OCI-LY7 (cell line): ENCODE results near the gene DLG3. TPM values are rescaled to one million over a fixed set of nuclear protein-coding genes. Genes with fewer than 3 reads are reported as not detected.

Experiments used
- BruUV-seq: library from RNA; stranded (reverse); fragments of 400-500 nt; replicated peaks from 2 replicates; lab custom pipeline; 2021; lab: Mats Ljungman, UMichigan
- CTCF ChIA-PET: fragments of 300-600 bp; sonication (Branson Sonifier 250); formaldehyde crosslinking; loops from one replicate; lab custom pipeline; 2022; ENCODE audit warnings: antibody characterized with exemption; ENCODE audit not compliant: unreplicated experiment; lab: Charles Lee
- POLR2A ChIA-PET: fragments of 300-600 bp; sonication (Branson Sonifier 250); formaldehyde crosslinking; loops from one replicate; lab custom pipeline; 2022; ENCODE audit warnings: antibody characterized with exemption; lab: Charles Lee
- DNase-seq: peaks from one replicate; pipeline ENCODE4 v3.0.0-alpha.2; 2015; ENCODE audit warnings: low spot score
- H2AFZ ChIP-seq: fragments of 200-600 bp; sonication (generic), shearing (Covaris generic); 2 replicates; pipeline ENCODE4 v1.6.1; 2014; ENCODE audit warnings: mild to moderate bottlenecking, antibody characterized with exemption, low read length, moderate library complexity
- H3K27ac ChIP-seq: fragments of 200-600 bp; sonication (generic); 2 replicates; pipeline ENCODE4 v1.5.1; 2014; ENCODE audit warnings: mixed run types, low read depth, mild to moderate bottlenecking, moderate library complexity, low read length, inconsistent platforms; ENCODE audit not compliant: poor library complexity, severe bottlenecking
- H3K36me3 ChIP-seq: fragments of 200-600 bp; sonication (generic); 2 replicates; pipeline ENCODE4 v1.6.1; 2014; ENCODE audit warnings: mild to moderate bottlenecking, antibody characterized with exemption, low read length, moderate library complexity, mixed read lengths; ENCODE audit not compliant: insufficient read depth
- H3K4me1 ChIP-seq: fragments of 200-600 bp; sonication (generic); 2 replicates; pipeline ENCODE4 v1.5.1; 2014; ENCODE audit warnings: mild to moderate bottlenecking, low read length; ENCODE audit not compliant: insufficient read depth, poor library complexity, severe bottlenecking
- H3K4me2 ChIP-seq: fragments of 200-600 bp; sonication (generic); 2 replicates; pipeline ENCODE4 v1.6.1; 2014; ENCODE audit warnings: mild to moderate bottlenecking, low read length
- H3K4me3 ChIP-seq: fragments of 200-600 bp; sonication (generic); 2 replicates; pipeline ENCODE4 v1.5.1; 2014; ENCODE audit warnings: mild to moderate bottlenecking, low read depth, low read length; ENCODE audit not compliant: poor library complexity, severe bottlenecking
- H3K79me2 ChIP-seq: fragments of 200-600 bp; sonication (generic); 2 replicates; pipeline ENCODE4 v1.6.1; 2016; ENCODE audit warnings: low read depth, mild to moderate bottlenecking, low read length, moderate library complexity, mixed read lengths; ENCODE audit not compliant: insufficient read depth
- H3K9me2 ChIP-seq: fragments of 200-600 bp; sonication (generic); 2 replicates; pipeline ENCODE4 v1.6.1; 2016; ENCODE audit warnings: mild to moderate bottlenecking, low read length, mixed read lengths; ENCODE audit not compliant: insufficient read depth
- H3K9me3 ChIP-seq: fragments of 200-600 bp; sonication (generic); 2 replicates; pipeline ENCODE4 v1.6.1; 2014; ENCODE audit warnings: mild to moderate bottlenecking, mixed run types, low read length, mixed read lengths
- H4K20me1 ChIP-seq: fragments of 200-600 bp; sonication (generic); 2 replicates; pipeline ENCODE4 v1.6.1; 2014; ENCODE audit warnings: mild to moderate bottlenecking, antibody characterized with exemption, low read length, moderate library complexity, mixed read lengths; ENCODE audit not compliant: insufficient read depth
- CTCF ChIP-seq: fragments of 200-600 bp; sonication (generic); conservative IDR thresholded peaks from 2 replicates; pipeline ENCODE4 v1.5.1; 2014; ENCODE audit warnings: mild to moderate bottlenecking, antibody characterized with exemption, low read length, moderate library complexity, mixed read lengths
- EZH2phosphoT487 ChIP-seq: fragments of 200-600 bp; sonication (generic); IDR thresholded peaks from 2 replicates; pipeline ENCODE4 v1.6.1; 2018; ENCODE audit warnings: low read depth, borderline replicate concordance, mild to moderate bottlenecking, mixed run types, antibody characterized with exemption, low read length, moderate library complexity, mixed read lengths
- intact Hi-C: fragments of 100-400 bp; cut with micrococcal nuclease; formaldehyde crosslinking; loops from one replicate; pipeline ENCODE4 v1.10.0; 2022; ENCODE audit not compliant: unreplicated experiment
- total RNA-seq, 2 experiments: library from RNA; depleted of rRNA in 1 of 2; stranded (reverse); fragments of >200 nt in 1 of 2; shearing (Covaris generic) in 1 of 2; gene quantifications; 2 replicates each; pipeline ENCODE4 v1.2.3, GENCODE V29; 2014 to 2022

DLG3 gene
- total RNA-seq, 2 experiments from 2014 or later, result 0.06 TPM; not detected in 1

DNA sequence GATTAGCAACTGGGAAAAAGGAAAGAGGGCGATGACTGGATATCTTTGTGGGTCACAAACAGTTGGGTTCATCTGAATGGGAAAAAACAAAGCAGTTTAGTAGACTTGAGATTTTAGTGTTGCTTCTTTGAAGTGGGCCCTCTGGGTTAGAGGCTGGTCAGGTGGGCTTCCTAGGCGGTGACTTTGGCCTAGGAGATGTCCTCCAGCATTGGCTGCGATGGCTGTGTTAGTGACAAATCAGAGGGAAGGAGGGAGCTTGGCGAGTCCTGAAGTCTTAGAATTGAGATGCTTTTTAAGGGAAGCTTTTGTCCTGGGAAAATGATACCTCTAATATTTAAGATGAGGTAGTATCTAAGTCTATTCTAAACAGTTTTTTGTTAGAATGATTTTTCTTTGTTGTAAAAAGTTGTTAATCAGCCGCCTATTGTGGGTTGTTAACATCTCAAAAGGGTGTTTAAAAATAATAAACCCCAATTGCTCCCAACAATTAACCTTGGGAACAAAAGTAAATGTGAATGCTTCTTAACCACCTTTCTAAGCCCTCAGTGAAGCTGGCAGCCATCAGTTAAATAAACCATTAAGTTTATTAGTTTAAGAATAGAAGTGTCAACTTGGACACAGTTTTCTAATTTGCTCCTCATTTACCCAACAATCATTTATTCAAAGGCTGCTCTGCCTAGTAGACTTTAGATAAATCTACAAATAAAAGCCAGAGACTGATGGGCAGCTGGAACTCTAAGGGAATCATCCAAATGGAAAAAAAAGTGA is 31.7 kb downstream of the DLG3 start:
- no peaks in the 10 kb centered on the region for H4K20me1 ChIP-seq
- H3K9me3 ChIP-seq, result no peaks in the 10 kb centered on the region
- no peaks in the 10 kb centered on the region for H3K79me2 ChIP-seq
- H3K36me3 ChIP-seq, result no peaks in the 10 kb centered on the region
- no peak overlapping the region for H3K4me2 ChIP-seq
- ChIA-PET POLR2A (no interaction called here), CTCF (no interaction called here)
- no peak for TF ChIP-seq CTCF
- no peak for TF ChIP-seq EZH2phosphoT487
- no peak overlapping the region for H3K27ac ChIP-seq
- H3K4me3 ChIP-seq, result no peak overlapping the region
- H3K9me2 ChIP-seq, result no peaks in the 10 kb centered on the region
- no peak for DNase-seq
- intact Hi-C loops, result no loop called here
- H3K4me1 ChIP-seq, result no peaks in the 10 kb centered on the region
- no peak overlapping the region for H2AFZ ChIP-seq
- no TSS peak for BruUV-seq

DNA sequence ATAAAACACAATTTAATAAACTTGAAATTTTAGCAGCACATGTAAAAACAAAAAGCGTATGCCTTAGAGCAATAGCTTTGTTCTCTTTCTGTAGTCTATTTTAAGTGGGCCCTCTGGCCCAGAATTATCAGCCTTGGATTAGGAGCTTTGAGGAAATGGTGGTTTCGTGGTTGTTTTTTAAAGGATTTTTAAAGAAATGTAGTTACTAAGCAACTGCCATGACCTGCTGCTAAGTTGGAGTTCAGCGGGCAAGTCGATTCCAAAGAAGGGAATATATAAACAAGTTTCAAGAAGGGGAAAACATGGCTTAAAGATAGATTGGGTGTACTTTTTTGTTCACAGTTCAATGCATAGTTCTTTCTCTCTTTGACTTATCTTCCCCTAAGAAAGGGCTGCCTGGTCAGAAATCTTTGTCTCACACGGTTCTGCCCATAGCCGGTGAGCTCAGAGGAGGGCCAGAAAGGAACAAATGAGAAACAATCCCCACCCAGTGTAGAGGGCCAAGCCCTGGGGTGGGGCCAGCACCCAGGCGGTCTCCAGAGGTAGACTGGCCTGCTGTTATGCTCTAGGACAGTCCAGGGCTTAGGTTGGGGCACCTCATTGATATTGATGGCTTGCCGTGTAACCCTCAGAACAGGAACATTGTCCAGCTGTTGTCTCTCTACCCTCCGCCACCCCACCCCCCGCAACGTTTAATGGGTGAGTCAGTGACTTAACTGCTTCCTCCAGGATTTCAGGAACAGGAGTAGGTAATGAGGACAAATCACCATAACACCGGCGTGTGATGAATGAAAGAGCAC is 32.5 kb downstream of the DLG3 start:
- ChIA-PET POLR2A (no interaction called here), CTCF (no interaction called here)
- Histone ChIP-seq H3K4me1 (no peaks in the 10 kb centered on the region), H2AFZ (no peak overlapping the region), H3K79me2 (no peaks in the 10 kb centered on the region), H4K20me1 (no peaks in the 10 kb centered on the region), H3K9me3 (no peaks in the 10 kb centered on the region), H3K27ac (no peak overlapping the region), H3K36me3 (no peaks in the 10 kb centered on the region), H3K4me3 (no peak overlapping the region), H3K4me2 (no peak overlapping the region), H3K9me2 (no peaks in the 10 kb centered on the region)
- no peak for DNase-seq
- TF ChIP-seq EZH2phosphoT487 (no peak), CTCF (no peak)
- no TSS peak for BruUV-seq
- intact Hi-C loops, result no loop called here

GRCh38 chrX:70477734-70478075 is 33.1 kb downstream of the DLG3 start:
- Histone ChIP-seq H3K9me3 (no peaks in the 10 kb centered on the region), H3K9me2 (no peaks in the 10 kb centered on the region), H3K4me3 (no peak overlapping the region), H2AFZ (no peak overlapping the region), H4K20me1 (no peaks in the 10 kb centered on the region), H3K4me1 (no peaks in the 10 kb centered on the region), H3K79me2 (no peaks in the 10 kb centered on the region), H3K27ac (no peak overlapping the region), H3K4me2 (no peak overlapping the region), H3K36me3 (no peaks in the 10 kb centered on the region)
- TF ChIP-seq EZH2phosphoT487, result no peak
- no peak for TF ChIP-seq CTCF
- CTCF ChIA-PET, result no interaction called here
- POLR2A ChIA-PET, result interaction anchor here (0.9 kb wide), 1 partner anchor 28 kb away, joined by 3 read pairs; no protein-coding TSS in a partner anchor
- intact Hi-C loops, result no loop called here
- DNase-seq, result no peak
- BruUV-seq, result no TSS peak
